ENCODE measurements around the gene LZTFL1.

GRCh38 chr3:45842851-45843625, 1.1 kb upstream of the LZTFL1 start:
- TF ChIP-seq POLR2A (IDR thresholded peaks at IDR 0.05; ENCODE audit: low read depth) (no peak), CTCF (IDR thresholded peaks at IDR 0.05) (no peak), POLR2AphosphoS5 (IDR thresholded peaks at IDR 0.05) (no peak)
